H7 (cell line): Measurements from ENCODE around the gene KCTD16. TPM values are rescaled to one million over a fixed set of nuclear protein-coding genes. Genes with fewer than 3 reads are reported as not detected.

Experiments used
- DNase-seq: peaks from one replicate; pipeline ENCODE4 v3.0.0; 2012
- H3K27me3 ChIP-seq: 2 replicates; pipeline ENCODE4 v1.6.0; 2011; ENCODE audit warnings: mild to moderate bottlenecking, low read length; ENCODE audit not compliant: control insufficient read depth, insufficient read depth
- H3K36me3 ChIP-seq: replicated peaks from 2 replicates; pipeline ENCODE4 v1.5.1; 2011; ENCODE audit warnings: low read length; ENCODE audit not compliant: control insufficient read depth, insufficient read depth
- H3K4me3 ChIP-seq: 2 replicates; pipeline ENCODE4 v1.5.1; 2011; ENCODE audit warnings: low read depth, mild to moderate bottlenecking, control low read depth, low read length, moderate library complexity; ENCODE audit not compliant: insufficient read depth
- total RNA-seq: library from RNA; depleted of rRNA; stranded (reverse); fragments of >200 nt; shearing (Covaris generic); gene quantifications from 2 replicates; pipeline ENCODE4 v1.2.3, GENCODE V29; 2014

Gene KCTD16
- total RNA-seq, 1 experiment from 2014 or later = not detected

DNA sequence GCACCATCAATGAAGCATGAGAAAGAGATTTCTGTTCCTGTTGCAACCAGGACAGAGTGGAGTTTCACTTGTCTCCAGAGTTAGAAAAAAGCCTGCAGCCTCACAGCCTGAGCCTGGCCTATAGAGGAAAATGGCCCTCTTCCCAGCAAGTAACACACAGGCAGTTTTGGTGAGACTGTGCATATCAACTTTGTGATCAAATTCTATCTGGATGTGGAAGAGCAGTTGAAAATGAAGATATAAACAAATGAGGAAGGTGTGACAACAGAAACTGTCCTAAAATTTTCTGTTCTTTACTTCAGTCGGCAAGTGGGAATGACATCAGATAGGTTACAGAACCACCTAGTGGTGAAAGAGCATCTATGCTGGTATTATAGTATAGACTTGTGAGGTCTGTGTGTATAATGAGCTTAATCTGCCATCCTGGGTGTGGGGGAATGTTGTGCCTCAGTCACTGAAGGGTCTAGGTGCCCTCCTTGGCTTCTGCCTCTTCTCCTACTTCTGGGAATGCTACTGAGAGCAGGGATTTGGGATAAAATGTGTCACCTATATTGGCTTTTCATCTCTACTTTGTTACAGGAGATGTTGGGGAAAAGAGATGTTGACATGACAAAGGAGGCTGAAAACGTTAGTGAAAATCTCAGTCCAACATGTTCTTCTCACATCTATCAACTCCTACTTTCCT is 28.4 kb upstream of the KCTD16 start:
- DNase-seq = peak; percentile 16
- Histone ChIP-seq H3K4me3 (no peak overlapping the region), H3K27me3 (no peaks in the 10 kb centered on the region), H3K36me3 (no peaks in the 10 kb centered on the region)

DNA sequence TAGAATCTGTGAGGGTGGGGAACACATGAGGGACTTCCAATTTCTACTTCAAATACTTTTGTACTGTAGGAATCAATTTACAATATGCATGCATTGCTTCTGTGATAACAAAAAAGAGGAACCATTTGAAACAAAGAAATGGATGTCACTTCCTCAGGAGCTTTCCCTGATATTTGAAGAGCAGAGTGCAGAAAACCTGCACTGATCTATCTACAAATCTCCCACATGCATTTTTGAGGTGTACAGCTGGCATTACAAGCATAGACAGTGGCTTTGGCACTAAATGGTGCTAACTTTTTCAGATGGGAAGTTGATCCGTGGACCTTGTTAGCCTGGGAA is 27.9 kb upstream of the KCTD16 start:
- H3K36me3 ChIP-seq = no peaks in the 10 kb centered on the region
- no peaks in the 10 kb centered on the region for H3K27me3 ChIP-seq
- no peak overlapping the region for H3K4me3 ChIP-seq
- DNase-seq = no peak

DNA sequence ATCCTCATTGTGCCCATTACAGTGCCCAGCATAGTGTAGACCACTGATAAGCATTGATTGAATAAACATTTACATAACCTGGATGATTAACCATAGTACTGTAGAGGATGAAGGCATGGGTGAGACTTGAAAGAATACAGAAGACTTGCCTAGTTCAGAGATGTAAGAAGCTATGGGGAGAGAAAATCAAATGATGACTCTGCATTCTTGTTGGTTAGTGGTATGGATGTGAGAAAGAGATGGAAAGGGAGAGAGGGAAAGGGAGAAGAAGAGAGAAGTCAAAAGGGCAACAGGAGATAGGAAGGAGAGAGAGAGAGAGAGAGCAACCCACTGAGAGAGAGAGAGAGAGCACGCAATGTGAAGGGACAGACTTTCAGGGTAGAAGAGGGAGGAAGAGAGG is 27.0 kb upstream of the KCTD16 start:
- Histone ChIP-seq H3K36me3 (no peaks in the 10 kb centered on the region), H3K4me3 (no peak overlapping the region), H3K27me3 (no peaks in the 10 kb centered on the region)
- DNase-seq = no peak

DNA sequence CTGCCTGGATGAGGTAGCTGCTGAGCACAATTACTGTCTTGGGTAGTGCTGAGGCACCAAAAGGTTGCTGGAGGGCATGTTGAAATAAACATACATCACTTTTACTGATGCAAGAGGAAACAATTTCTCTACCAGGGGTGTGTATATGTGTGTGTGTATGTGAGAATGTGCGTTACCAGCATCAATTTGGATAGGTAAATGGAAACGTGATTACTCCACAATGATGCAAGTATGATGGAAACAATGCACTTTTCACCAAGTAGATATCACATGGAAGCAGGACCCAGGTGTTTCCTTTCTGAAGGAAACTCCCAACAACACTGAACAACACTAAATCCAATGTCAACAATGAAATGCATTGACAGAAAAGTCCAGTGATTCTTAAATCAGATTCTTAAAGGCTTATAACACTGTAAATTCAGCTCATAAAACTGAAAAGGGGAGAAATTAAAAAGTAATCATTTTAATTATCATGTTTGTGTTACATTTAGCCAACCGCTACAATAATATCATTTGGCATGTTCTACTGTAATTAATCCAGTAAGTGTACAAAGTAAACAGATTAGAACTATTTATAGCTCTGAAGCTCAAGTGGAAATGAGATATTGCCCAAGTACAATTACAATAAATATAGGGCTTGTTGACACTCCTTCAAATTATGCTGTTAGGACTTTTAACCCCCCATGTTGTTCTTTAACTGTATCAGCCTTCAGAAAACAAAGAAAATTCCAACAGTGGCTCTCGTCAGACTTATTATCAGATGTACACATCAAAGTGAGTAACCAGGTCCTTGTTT is 25.5 kb upstream of the KCTD16 start:
- no peak overlapping the region for H3K4me3 ChIP-seq
- H3K36me3 ChIP-seq = no peaks in the 10 kb centered on the region
- DNase-seq = no peak
- no peaks in the 10 kb centered on the region for H3K27me3 ChIP-seq

DNA sequence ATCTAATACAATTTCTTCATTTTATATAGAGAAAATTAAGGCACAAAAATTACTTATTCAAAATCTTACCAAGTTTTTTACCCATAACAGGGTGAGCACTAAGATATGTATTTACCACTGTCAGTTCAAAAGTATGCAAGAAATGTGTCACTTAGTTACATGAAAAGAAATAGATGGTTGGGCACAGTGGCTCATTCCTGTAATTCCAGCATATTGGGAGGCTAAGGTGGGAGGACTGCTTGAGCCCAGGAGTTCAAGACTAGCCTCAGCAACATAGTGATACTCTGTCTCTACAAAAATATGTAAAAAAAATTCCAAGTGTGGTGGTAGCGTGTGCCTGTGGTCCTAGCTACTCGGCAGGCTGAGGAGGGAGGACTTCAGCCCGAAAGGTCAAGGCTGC is 19.6 kb upstream of the KCTD16 start:
- DNase-seq = no peak
- Histone ChIP-seq H3K4me3 (no peak overlapping the region), H3K27me3 (no peaks in the 10 kb centered on the region), H3K36me3 (no peaks in the 10 kb centered on the region)

DNA sequence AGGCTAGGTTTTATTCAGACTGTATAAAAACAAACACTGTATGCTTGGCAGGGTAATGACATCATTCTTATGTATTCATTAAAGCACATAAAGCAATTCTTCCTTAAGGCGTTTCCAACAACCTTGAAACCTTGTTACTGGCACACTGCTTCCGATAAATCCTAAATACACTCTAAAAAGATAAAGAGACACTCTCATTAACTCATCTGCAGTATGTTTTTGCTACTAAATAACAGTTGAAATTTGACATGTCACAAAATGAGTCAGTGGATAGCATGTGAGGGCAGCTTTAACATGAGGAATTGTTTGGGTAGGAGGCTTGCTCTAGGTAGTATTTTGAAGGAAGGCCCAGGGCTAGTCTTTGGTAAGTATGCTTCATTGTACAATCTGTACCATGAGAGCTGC is 13.9 kb upstream of the KCTD16 start:
- H3K4me3 ChIP-seq = no peak overlapping the region
- H3K27me3 ChIP-seq = no peaks in the 10 kb centered on the region
- no peak for DNase-seq
- peaks cover 2% of the 10 kb centered on the region for H3K36me3 ChIP-seq

DNA sequence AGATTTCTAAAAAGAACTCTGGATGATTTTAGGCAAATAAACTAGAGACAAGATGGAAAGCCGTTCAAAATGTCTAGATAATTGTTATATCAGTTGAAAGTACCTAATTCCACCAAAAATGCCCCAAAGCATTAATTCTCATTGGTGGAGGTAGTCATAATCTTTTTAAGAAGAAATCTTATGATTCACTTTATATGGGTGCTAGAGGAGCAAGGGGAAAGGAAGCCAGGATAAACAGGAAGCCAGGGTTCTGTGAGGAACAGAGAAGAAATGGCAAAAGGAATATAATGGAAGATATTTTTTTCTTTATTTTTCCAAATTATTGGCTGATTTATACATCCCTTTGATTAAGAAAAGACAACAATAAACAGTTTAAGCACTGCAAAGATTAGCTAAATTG is 8.0 kb upstream of the KCTD16 start:
- DNase-seq = no peak
- Histone ChIP-seq H3K27me3 (no peaks in the 10 kb centered on the region), H3K36me3 (peaks cover 13% of the 10 kb centered on the region), H3K4me3 (no peak overlapping the region)

DNA sequence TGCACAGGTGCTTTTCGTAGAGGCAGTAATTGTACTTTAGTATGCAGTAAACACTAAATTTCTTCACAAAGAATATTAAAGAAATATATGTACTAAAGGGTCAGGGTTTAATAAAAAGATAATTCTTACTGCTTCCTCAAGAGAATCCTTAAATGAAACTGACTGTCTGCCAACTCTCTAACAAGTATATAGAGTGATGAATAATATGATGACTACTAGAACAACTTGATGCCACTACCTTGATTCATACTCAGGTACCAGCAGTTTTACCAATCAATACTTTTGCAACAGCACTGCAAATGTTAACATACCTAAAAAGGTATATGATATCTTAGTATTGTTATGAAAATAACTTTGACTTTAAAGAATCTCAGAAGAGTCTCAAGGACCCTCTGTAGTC is 4.0 kb upstream of the KCTD16 start:
- no peak for DNase-seq
- no peak overlapping the region for H3K4me3 ChIP-seq
- peaks cover 14% of the 10 kb centered on the region for H3K36me3 ChIP-seq
- no peaks in the 10 kb centered on the region for H3K27me3 ChIP-seq

DNA sequence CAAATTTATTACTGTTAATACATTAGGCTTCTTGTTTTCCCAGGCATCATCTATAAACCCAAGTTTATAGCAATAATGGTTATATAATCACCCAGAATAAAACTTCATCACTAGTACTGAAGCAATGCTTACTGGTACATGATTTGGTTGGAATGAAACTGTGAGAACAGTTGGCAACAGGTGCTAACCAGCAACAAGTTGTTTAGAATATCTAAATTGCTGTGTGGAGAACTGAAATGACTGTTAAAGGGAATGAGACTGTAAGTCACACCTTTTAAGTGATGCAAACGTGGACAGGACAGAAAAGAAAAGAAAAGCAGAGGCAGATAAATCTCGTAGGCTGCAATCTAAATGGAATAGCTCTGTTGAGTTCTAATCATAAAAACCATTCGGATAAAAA is 2.7 kb upstream of the KCTD16 start:
- Histone ChIP-seq H3K4me3 (no peak overlapping the region), H3K27me3 (no peaks in the 10 kb centered on the region), H3K36me3 (peaks cover 10% of the 10 kb centered on the region)
- DNase-seq = no peak

DNA sequence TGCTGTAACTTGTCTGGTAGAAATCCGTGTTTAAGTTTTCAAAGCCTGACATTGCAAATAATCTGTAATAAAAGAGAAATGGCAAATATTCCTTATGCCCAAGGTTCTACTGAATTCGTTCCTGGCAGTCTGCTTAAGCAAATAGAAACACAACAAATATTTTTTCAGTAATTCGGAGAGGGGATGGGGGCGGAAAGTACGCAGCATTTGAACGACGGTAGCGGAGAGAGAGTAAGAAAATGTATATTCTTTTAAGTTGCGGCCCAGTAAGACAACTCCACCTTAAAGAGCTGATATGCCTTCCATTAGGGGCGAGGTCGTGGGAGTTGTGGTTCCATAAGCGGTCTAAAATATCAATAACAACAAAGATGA is 783 bp upstream of the KCTD16 start:
- no peak for DNase-seq
- Histone ChIP-seq H3K4me3 (peak overlapping the region; percentile 82), H3K27me3 (no peaks in the 10 kb centered on the region), H3K36me3 (peaks cover 3% of the 10 kb centered on the region)

DNA sequence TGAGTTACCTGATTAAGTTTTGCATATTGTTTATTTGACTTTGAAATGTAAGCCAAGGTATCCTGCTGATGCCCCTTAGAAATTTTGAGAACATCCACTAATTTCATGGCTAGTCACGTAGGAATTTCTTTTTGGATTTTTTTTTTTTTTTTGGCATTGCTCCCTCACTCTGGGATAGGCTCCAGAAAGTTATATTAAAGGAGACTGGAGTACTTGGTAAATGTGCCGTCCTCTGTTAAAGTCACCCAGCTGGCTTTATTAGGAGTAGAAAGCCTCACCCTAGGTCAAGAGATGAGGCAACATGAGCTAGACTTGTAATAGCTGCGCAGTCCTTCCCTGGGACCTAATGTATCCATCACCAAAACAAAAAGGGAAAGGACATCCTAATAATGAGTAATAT is 3.1 kb downstream of the KCTD16 start:
- no peaks in the 10 kb centered on the region for H3K27me3 ChIP-seq
- no peak for DNase-seq
- no peak overlapping the region for H3K4me3 ChIP-seq
- H3K36me3 ChIP-seq = no peaks in the 10 kb centered on the region; the same call in 1 of the 2 replicates

DNA sequence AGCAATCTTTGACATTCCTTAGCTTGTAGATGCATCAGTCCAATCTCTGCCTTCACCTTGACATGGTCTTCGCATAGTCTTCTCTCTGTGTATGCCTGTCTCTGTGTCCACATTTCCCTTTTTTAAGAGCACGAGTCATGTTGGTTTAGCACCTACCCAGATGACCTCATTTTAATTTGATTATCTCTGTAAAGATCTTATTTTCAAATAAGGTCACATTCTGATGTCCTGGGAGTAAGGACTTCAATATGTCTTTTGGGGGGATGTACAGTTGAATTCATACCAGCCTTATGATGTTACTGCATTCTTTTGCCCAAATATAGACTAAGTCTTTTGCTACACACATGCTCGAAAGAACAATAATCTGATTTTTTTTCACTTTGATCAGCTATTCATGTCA is 6.9 kb downstream of the KCTD16 start:
- Histone ChIP-seq H3K27me3 (no peaks in the 10 kb centered on the region), H3K36me3 (no peaks in the 10 kb centered on the region), H3K4me3 (no peak overlapping the region)
- DNase-seq = no peak

DNA sequence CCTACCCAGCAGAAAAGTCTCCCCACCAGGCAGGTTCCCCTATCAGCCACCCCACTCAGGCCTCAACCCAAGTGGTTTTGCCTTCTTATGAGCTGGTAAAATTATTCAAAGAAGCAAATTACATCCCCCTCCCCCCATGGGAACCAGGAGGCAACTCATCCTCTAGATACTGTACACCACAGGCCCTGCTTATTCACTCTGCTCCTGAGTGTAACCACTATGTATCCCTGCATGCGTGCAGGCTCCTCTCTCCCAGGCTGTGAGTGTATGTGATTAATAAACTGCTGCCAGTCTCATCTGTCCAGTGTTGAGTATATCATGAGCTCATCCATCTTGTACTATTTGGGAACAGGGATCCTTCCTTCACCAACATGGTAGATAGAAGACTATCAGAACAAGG is 8.6 kb downstream of the KCTD16 start:
- no peaks in the 10 kb centered on the region for H3K27me3 ChIP-seq
- H3K36me3 ChIP-seq = no peaks in the 10 kb centered on the region
- no peak for DNase-seq

DNA sequence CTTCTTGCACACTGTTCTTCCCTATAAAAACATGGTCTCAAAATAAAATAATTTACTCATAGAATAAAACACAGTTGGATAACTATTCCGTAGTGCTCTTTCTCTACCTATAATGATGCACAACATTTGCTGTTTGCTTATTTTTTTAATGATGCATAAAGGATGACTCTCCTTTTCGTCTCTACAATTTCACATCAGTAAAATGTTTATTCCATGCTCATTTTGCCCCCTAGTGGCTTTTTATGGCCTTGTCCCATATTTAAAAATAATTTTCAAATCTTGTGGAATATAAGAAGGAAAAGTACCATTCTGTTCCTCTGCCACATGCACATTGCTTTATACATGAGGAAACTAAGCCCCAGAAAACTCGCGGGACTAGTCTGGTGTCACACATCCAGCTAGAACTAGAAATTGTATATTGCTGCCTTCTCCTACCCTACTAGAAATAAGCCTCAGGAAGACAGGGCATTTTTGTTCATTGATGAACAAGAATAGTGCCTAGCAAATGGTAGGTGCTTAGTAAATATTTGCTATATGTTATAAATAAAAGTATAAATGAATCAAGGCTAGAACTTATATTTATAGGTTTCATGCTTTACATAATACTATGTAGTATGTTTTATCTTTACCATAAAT is 12.7 kb downstream of the KCTD16 start:
- no peaks in the 10 kb centered on the region for H3K27me3 ChIP-seq
- no peak overlapping the region for H3K4me3 ChIP-seq
- peak; percentile 19 for DNase-seq
- no peaks in the 10 kb centered on the region for H3K36me3 ChIP-seq

More for the DNA sequence above, 8.6 kb downstream of the KCTD16 start:
- H3K4me3 ChIP-seq = no peak overlapping the region

DNA sequence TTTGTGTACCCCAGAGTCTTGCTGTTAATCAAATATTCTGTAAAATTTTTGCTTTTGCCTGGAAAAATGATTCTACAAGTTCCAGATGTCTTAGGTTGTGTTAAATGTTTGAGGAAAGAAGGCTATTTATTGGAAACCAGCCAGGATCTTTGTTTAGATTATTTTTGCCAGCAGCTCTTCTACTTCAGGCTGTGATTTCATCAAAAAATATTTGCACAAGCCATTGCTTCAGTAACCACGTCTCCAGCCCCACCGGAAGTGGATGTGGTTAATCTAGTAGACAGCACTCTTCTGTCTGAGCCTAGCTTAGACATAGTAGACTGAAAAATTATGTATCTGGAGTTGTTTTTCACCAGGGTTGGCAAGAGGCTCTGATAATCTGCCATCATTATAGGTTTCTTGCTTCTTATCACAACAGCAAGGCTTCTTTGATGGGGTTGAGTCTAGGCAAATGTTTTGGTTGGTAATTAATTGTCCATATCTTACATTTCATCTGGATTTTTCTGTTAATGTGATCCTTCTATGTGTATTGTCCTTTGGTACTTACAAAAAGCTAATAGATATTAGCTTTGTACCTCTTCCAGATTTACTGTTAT is 17.1 kb downstream of the KCTD16 start:
- no peaks in the 10 kb centered on the region for H3K36me3 ChIP-seq
- H3K4me3 ChIP-seq = no peak overlapping the region
- no peaks in the 10 kb centered on the region for H3K27me3 ChIP-seq
- DNase-seq = no peak
